ENCODE measurements around the gene TIAM1.

The TIAM1 gene

DNA sequence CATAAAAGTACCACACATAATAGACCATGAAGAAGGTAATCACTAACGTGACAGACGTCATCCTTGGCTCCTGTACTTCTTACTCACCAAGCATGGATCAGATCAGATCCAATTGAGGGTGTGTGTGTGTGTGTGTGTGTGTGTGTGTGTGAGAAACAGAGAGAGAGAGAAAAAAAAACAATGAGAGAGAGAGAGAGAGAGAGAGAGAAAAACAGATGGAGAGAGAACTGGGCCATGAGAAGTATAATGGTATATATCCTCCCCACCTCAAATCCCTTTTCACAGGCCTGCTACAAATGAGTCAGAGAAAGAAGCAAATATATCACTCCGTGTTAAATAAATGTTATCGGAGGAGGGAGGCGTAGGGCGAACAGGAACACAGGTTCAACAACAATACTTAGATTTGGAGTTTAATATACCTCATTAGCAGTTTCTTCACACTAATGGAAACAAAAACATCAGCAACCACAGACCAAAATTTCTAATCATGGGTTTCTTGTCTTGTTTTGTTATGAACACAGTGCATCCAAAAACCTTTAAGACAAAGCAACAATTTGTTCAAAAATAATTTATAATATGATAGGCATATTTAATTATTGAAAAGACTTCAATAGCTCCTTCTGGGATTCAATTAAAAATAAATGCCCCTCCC, 45.3 kb downstream of the TIAM1 start:
- Histone ChIP-seq H3K9me3 (no peaks in the 10 kb centered on the region), H3K4me3 (ENCODE audit: low read depth, low read length) (no peak overlapping the region), H3K4me1 (no peaks in the 10 kb centered on the region), H3K36me3 (no peaks in the 10 kb centered on the region), H3K27me3 (no peaks in the 10 kb centered on the region)
- no peak for DNase-seq
- no peak for TF ChIP-seq CTCF (IDR thresholded peaks at IDR 0.05; ENCODE audit: low read depth, low read length)

DNA sequence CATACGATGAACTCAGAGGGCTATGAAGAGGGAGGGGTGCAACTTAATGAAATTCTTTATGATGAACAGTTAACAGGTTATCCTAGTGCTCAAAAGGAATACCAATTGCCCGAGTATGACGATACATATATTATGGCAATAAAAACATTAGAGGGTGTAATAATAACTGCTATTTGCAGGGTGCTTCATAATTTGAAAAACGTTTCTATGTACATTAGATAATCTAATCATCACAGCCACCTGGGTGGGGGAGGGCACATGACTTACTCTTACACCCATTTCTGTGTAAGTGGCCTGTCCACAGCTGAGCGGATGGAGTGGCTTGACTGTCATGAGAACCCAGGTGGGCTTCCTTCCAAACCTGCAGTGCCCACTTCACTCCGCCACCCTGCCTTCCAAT, 46.3 kb downstream of the TIAM1 start:
- Histone ChIP-seq H3K36me3 (no peaks in the 10 kb centered on the region), H3K4me3 (ENCODE audit: low read depth, low read length) (no peak overlapping the region), H3K27me3 (no peaks in the 10 kb centered on the region), H3K9me3 (no peaks in the 10 kb centered on the region), H3K4me1 (no peaks in the 10 kb centered on the region)
- no peak for DNase-seq
- no peak for TF ChIP-seq CTCF (IDR thresholded peaks at IDR 0.05; ENCODE audit: low read depth, low read length)

- Histone ChIP-seq H3K4me1 (no peaks in the 10 kb centered on the region), H3K4me3 (ENCODE audit: low read depth, low read length) (no peak overlapping the region)
- TF ChIP-seq CTCF (IDR thresholded peaks at IDR 0.05; ENCODE audit: low read depth, low read length): no peak
Observed at GRCh38 chr21:31295676-31296075, 48.4 kb downstream of the TIAM1 start.

DNA sequence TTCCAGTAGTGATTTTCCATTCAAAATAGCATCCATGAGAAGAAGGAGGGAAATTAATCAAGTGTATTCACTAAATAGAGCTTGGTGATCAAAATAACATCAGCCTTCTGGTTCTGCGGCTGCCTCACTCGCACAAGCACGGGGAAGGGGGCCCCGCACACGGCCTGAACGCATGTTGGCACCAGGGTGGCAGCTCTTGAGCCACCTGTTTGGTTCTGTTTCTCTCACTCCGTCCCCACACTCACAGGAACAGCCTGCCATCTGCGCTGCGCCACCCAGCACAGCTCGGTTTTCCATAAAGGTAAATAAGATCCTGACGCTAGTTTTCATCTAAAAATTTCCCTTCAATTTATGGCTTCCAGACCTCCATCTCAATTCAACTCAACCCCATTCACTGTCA, 49.4 kb downstream of the TIAM1 start:
- DNase-seq: no peak
- no peaks in the 10 kb centered on the region for H3K4me1 ChIP-seq
- TF ChIP-seq CTCF (IDR thresholded peaks at IDR 0.05; ENCODE audit: low read depth, low read length): no peak
- H3K9me3 ChIP-seq: no peaks in the 10 kb centered on the region
- H3K36me3 ChIP-seq: no peaks in the 10 kb centered on the region
- H3K4me3 ChIP-seq (ENCODE audit: low read depth, low read length): no peak overlapping the region
- no peaks in the 10 kb centered on the region for H3K27me3 ChIP-seq

More at GRCh38 chr21:31295676-31296075, 48.4 kb downstream of the TIAM1 start:
- Histone ChIP-seq H3K9me3 (no peaks in the 10 kb centered on the region), H3K36me3 (no peaks in the 10 kb centered on the region), H3K27me3 (no peaks in the 10 kb centered on the region)
- no peak for DNase-seq

GRCh38 chr21:31293986-31294385, 50.1 kb downstream of the TIAM1 start:
- DNase-seq: no peak
- no peak for TF ChIP-seq CTCF (IDR thresholded peaks at IDR 0.05; ENCODE audit: low read depth, low read length)
- H3K4me1 ChIP-seq: no peaks in the 10 kb centered on the region
- no peaks in the 10 kb centered on the region for H3K27me3 ChIP-seq
- H3K4me3 ChIP-seq (ENCODE audit: low read depth, low read length): no peak overlapping the region
- no peaks in the 10 kb centered on the region for H3K9me3 ChIP-seq
- H3K36me3 ChIP-seq: no peaks in the 10 kb centered on the region

DNA sequence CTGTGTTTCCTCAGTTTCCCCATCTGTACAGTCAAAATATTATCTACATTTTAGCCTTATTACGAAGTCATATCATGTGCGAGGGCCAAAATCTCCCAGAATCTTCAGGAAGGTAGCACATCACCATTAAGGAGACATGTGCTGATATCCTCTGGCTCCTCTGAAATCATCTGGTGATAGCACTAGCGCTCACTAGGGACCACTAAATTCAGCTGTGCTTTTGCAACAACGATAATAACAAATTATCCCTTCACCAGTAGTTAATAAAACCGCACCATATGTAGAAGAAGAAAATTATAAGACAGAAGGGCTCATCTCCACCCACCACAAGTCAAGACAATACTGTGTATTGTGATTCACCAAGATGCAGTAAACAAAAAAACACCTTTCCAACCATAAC, 53.3 kb downstream of the TIAM1 start:
- Histone ChIP-seq H3K4me1 (no peaks in the 10 kb centered on the region), H3K4me3 (ENCODE audit: low read depth, low read length) (no peak overlapping the region), H3K27me3 (no peaks in the 10 kb centered on the region), H3K36me3 (no peaks in the 10 kb centered on the region), H3K9me3 (no peaks in the 10 kb centered on the region)
- no peak for DNase-seq
- TF ChIP-seq CTCF (IDR thresholded peaks at IDR 0.05; ENCODE audit: low read depth, low read length): no peak

All from BE2C (cell line).